ENCODE data around the gene SLC9A9.

DNA sequence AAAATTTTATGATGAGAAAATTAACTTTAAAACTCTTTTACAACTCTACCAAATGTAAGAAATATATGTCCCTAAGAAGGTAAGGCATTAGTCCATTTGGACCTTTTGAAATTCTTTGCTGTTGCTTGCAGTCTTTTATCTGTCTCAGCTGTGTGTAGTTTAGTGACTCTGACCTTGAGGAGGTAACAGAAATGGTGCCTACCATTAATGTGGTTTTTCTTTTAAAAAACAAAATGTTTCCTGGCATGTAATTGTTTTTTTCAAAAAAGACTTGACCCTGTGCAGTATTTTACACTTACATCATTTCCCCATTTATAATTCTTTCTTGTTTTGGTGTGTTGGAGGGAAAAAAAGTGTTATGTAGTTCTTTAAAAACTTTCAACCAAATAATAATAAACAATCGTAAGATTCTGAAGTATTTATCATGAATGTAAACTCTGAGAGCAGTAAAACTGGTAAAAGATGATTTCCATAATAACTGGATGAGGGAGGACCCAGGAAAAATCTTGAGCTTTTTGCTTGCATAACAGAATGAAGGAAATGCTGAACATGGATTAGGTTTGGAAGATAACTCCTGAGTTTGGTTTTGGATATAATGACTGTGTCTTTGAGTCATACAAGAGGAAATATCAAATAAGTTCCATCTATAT is 503.6 kb downstream of the SLC9A9 start:
- TF ChIP-seq, protein P1, sequence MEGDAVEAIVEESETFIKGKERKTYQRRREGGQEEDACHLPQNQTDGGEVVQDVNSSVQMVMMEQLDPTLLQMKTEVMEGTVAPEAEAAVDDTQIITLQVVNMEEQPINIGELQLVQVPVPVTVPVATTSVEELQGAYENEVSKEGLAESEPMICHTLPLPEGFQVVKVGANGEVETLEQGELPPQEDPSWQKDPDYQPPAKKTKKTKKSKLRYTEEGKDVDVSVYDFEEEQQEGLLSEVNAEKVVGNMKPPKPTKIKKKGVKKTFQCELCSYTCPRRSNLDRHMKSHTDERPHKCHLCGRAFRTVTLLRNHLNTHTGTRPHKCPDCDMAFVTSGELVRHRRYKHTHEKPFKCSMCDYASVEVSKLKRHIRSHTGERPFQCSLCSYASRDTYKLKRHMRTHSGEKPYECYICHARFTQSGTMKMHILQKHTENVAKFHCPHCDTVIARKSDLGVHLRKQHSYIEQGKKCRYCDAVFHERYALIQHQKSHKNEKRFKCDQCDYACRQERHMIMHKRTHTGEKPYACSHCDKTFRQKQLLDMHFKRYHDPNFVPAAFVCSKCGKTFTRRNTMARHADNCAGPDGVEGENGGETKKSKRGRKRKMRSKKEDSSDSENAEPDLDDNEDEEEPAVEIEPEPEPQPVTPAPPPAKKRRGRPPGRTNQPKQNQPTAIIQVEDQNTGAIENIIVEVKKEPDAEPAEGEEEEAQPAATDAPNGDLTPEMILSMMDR (IDR thresholded peaks at IDR 0.05; ENCODE audit: insufficient read depth, low read length) = no peak
- TF ChIP-seq GABPA (IDR thresholded peaks at IDR 0.05; ENCODE audit: low read depth) (no peak), POLR2AphosphoS5 (IDR thresholded peaks at IDR 0.05; ENCODE audit: low read depth) (no peak), SPI1 (IDR thresholded peaks at IDR 0.05; ENCODE audit: borderline replicate concordance, low read depth) (no peak)
- TF ChIP-seq, protein P2, sequence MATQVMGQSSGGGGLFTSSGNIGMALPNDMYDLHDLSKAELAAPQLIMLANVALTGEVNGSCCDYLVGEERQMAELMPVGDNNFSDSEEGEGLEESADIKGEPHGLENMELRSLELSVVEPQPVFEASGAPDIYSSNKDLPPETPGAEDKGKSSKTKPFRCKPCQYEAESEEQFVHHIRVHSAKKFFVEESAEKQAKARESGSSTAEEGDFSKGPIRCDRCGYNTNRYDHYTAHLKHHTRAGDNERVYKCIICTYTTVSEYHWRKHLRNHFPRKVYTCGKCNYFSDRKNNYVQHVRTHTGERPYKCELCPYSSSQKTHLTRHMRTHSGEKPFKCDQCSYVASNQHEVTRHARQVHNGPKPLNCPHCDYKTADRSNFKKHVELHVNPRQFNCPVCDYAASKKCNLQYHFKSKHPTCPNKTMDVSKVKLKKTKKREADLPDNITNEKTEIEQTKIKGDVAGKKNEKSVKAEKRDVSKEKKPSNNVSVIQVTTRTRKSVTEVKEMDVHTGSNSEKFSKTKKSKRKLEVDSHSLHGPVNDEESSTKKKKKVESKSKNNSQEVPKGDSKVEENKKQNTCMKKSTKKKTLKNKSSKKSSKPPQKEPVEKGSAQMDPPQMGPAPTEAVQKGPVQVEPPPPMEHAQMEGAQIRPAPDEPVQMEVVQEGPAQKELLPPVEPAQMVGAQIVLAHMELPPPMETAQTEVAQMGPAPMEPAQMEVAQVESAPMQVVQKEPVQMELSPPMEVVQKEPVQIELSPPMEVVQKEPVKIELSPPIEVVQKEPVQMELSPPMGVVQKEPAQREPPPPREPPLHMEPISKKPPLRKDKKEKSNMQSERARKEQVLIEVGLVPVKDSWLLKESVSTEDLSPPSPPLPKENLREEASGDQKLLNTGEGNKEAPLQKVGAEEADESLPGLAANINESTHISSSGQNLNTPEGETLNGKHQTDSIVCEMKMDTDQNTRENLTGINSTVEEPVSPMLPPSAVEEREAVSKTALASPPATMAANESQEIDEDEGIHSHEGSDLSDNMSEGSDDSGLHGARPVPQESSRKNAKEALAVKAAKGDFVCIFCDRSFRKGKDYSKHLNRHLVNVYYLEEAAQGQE (IDR thresholded peaks at IDR 0.05; ENCODE audit: insufficient replicate concordance, low read depth) = no peak

Data from HL-60 (cell line).